Panc1 (cell line): Measurements from ENCODE around the gene ENPEP.

ENCODE experiments used
- CTCF ChIP-seq: fragments of 450-650 bp; IDR thresholded peaks from 2 replicates; pipeline ENCODE4 v1.5.1; 2017; ENCODE audit warnings: mild to moderate bottlenecking
- POLR2AphosphoS5 ChIP-seq: IDR thresholded peaks from 2 replicates; pipeline ENCODE4 v1.6.1; 2012; ENCODE audit warnings: mild to moderate bottlenecking, low read depth, low read length, moderate library complexity
- TCF7L2 ChIP-seq: IDR thresholded peaks from 2 replicates; pipeline ENCODE4 v1.6.1; 2011; ENCODE audit warnings: mild to moderate bottlenecking, low read depth, low read length, inconsistent platforms

DNA sequence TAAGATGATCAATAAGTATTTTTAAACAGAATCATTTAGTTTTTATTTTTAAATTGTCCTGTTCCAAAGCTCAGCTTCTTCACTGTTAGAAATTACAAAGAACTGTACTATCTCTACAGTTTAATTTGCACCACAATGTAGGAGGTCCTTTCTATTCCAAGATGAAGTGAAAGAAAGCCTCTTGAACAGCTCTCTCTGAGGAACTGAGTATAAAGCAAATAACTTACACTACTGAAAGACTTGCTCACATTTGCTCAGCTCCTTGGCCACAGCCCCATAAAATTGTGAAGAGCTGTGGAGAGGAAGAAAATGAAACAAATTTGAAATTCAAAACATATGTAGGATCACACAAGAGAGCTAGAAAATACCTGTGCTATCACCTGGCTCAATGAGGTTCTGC, 68.6 kb downstream of the ENPEP start:
- no peak for TF ChIP-seq POLR2AphosphoS5
- TF ChIP-seq CTCF = no peak
- TF ChIP-seq TCF7L2 = no peak
